Liver (tissue), 9 donors: ENCODE data around the gene KRTAP3-1. TPM values are rescaled to one million over a fixed set of nuclear protein-coding genes. Genes with fewer than 3 reads are reported as not detected.

ENCODE experiments used
- DNase-seq: peaks from one replicate; pipeline ENCODE4 v3.0.0-alpha.2; 2017; ENCODE audit warnings: low spot score
- H3K27ac ChIP-seq, 2 donors: one replicate each; pipeline ENCODE4 v1.7.0; 2013; ENCODE audit warnings: inconsistent platforms in 2 of 2, low read length in 2 of 2, control low read depth in 1 of 2, low read depth in 1 of 2, mild to moderate bottlenecking in 1 of 2
- H3K27me3 ChIP-seq, 4 donors: one replicate each; pipeline versions ENCODE4 v1.6.1 to v1.7.0; 2013; ENCODE audit warnings: low read length in 3 of 4, inconsistent platforms in 1 of 4, mild to moderate bottlenecking in 1 of 4, moderate library complexity in 1 of 4; ENCODE audit not compliant: control insufficient read depth in 4 of 4, insufficient read depth in 4 of 4
- H3K36me3 ChIP-seq, 4 donors: one replicate each; pipeline versions ENCODE4 v1.6.1 to v1.7.0; 2013; ENCODE audit warnings: low read length in 3 of 4, mild to moderate bottlenecking in 3 of 4, low read depth in 1 of 4, moderate library complexity in 1 of 4; ENCODE audit not compliant: control insufficient read depth in 4 of 4, insufficient read depth in 3 of 4
- H3K4me1 ChIP-seq, 4 donors: one replicate each; pipeline versions ENCODE4 v1.6.1 to v1.7.0; 2013; ENCODE audit warnings: low read length in 3 of 4, mild to moderate bottlenecking in 3 of 4, moderate library complexity in 1 of 4; ENCODE audit not compliant: control insufficient read depth in 4 of 4, insufficient read depth in 4 of 4
- H3K4me3 ChIP-seq, 3 donors: one replicate each; pipeline versions ENCODE4 v1.6.1 to v1.7.0; 2013; ENCODE audit warnings: low read length in 3 of 3, control low read depth in 1 of 3, low read depth in 1 of 3, mild to moderate bottlenecking in 1 of 3
- H3K9ac ChIP-seq, 2 donors: one replicate each; pipeline ENCODE4 v1.7.0; 2013; ENCODE audit warnings: low read length in 2 of 2, mild to moderate bottlenecking in 2 of 2, moderate library complexity in 2 of 2, control low read depth in 1 of 2, low read depth in 1 of 2
- H3K9me3 ChIP-seq, 4 donors: one replicate each; pipeline versions ENCODE4 v1.6.1 to v1.7.0; 2013; ENCODE audit warnings: low read length in 3 of 4; ENCODE audit not compliant: control insufficient read depth in 4 of 4
- ATF3 ChIP-seq: IDR thresholded peaks from 2 replicates; pipeline ENCODE4 v1.6.1; 2016; ENCODE audit warnings: antibody characterized with exemption
- CTCF ChIP-seq: fragments of 150-350 bp; IDR thresholded peaks from 2 replicates; pipeline ENCODE4 v1.5.1; 2017; ENCODE audit warnings: improper control_type of control experiment, low read depth, low read length; ENCODE audit not compliant: missing input control
- EGR1 ChIP-seq, 2 donors: IDR thresholded peaks; 2 replicates each; pipeline ENCODE4 v1.6.1; 2016 to 2018; ENCODE audit warnings: antibody characterized with exemption in 2 of 2, low read depth in 2 of 2
- FOXA1 ChIP-seq: IDR thresholded peaks from 2 replicates; pipeline ENCODE4 v1.6.1; 2016; ENCODE audit warnings: antibody characterized with exemption
- FOXA2 ChIP-seq: IDR thresholded peaks from 2 replicates; pipeline ENCODE4 v1.6.1; 2016; ENCODE audit warnings: antibody characterized with exemption
- GABPA ChIP-seq, 2 donors: IDR thresholded peaks in 1 of 2; conservative IDR thresholded peaks in 1 of 2; 2 replicates each; pipeline ENCODE4 v1.6.1; 2016; ENCODE audit warnings: antibody characterized with exemption in 2 of 2, mild to moderate bottlenecking in 1 of 2, moderate library complexity in 1 of 2
- HNF4A ChIP-seq, 2 donors: conservative IDR thresholded peaks; 2 replicates each; pipeline ENCODE4 v1.6.1; 2016; ENCODE audit warnings: antibody characterized with exemption in 2 of 2, mild to moderate bottlenecking in 2 of 2
- HNF4G ChIP-seq: IDR thresholded peaks from 2 replicates; pipeline ENCODE4 v1.6.1; 2016; ENCODE audit warnings: antibody characterized with exemption
- JUND ChIP-seq, 2 donors: IDR thresholded peaks; 2 replicates each; pipeline ENCODE4 v1.6.1; 2016; ENCODE audit warnings: antibody characterized with exemption in 2 of 2
- MAX ChIP-seq: IDR thresholded peaks from 2 replicates; pipeline ENCODE4 v1.6.1; 2016; ENCODE audit warnings: antibody characterized with exemption
- NR2F2 ChIP-seq: IDR thresholded peaks from 2 replicates; pipeline ENCODE4 v1.6.1; 2016; ENCODE audit warnings: antibody characterized with exemption
- RAD21 ChIP-seq, 2 donors: IDR thresholded peaks; 2 replicates each; pipeline ENCODE4 v1.6.1; 2016; ENCODE audit warnings: antibody characterized with exemption in 2 of 2, mild to moderate bottlenecking in 2 of 2
- REST ChIP-seq: IDR thresholded peaks from 2 replicates; pipeline ENCODE4 v1.6.1; 2016; ENCODE audit warnings: antibody characterized with exemption, mild to moderate bottlenecking
- RXRA ChIP-seq, 2 donors: IDR thresholded peaks; 2 replicates each; pipeline ENCODE4 v1.6.1; 2017 to 2018; ENCODE audit warnings: antibody characterized with exemption in 2 of 2, mild to moderate bottlenecking in 1 of 2
- SP1 ChIP-seq: IDR thresholded peaks from 2 replicates; pipeline ENCODE4 v1.6.1; 2018; ENCODE audit warnings: antibody characterized with exemption, mild to moderate bottlenecking
- TAF1 ChIP-seq: conservative IDR thresholded peaks from 2 replicates; pipeline ENCODE4 v1.6.1; 2016; ENCODE audit warnings: antibody characterized with exemption, mild to moderate bottlenecking
- YY1 ChIP-seq: IDR thresholded peaks from 2 replicates; pipeline ENCODE4 v1.6.1; 2016; ENCODE audit warnings: antibody characterized with exemption, mild to moderate bottlenecking
- ZBTB33 ChIP-seq: IDR thresholded peaks from 2 replicates; pipeline ENCODE4 v1.6.1; 2016; ENCODE audit warnings: antibody characterized with exemption
- WGBS: extraction: QIAGEN DNeasy Blood & Tissue Kit; methylation state at CpG from one replicate; pipeline ENCODE4 v1.1.7; 2013; 5-methylcytosine and 5-hydroxymethylcytosine counted together
- polyA plus RNA-seq, 2 donors: library from polyadenylated mRNA; stranded (reverse) in 1 of 2; unstranded in 1 of 2; fragments of 200-250 nt in 1 of 2; fragments of >200 nt in 1 of 2; fragmentation: Nextera tagmentation in 1 of 2; extraction: Ambion mirVana in 1 of 2; gene quantifications; one replicate each; pipeline versions ENCODE4 v1.2.1 to v1.2.3, GENCODE V29; 2013 to 2015
- total RNA-seq, 2 donors: library from RNA; depleted of rRNA; stranded (reverse); fragments of >200 nt; gene quantifications; one replicate each; pipeline ENCODE4 v1.2.3, GENCODE V29; 2014
- donor health status: healthy.
- donor health status: healthy.
- donor health status: healthy.
- donor health status: healthy.
- donor health status: healthy.

The KRTAP3-1 gene
- total and polyA plus RNA-seq, 4 donors: not detected

- Histone ChIP-seq H3K4me1 (no peaks in the 10 kb centered on the region), H3K9ac (no peak overlapping the region), H3K27me3 (peaks cover 0 to 11% (median 0%) of the 10 kb centered on the region in 4 donors), H3K9me3 (no peaks in the 10 kb centered on the region), H3K27ac (no peak overlapping the region), H3K4me3 (no peak overlapping the region), H3K36me3 (no peaks in the 10 kb centered on the region)
- WGBS: 80% methylated on average over 3 of the region's 3 CpGs
- no peak for DNase-seq
- TF ChIP-seq FOXA1: no peak
- TF ChIP-seq TAF1: no peak
- no peak for TF ChIP-seq RXRA (IDR thresholded peaks at IDR 0.05)
- no peak for TF ChIP-seq YY1
- TF ChIP-seq ATF3: no peak
- no peak for TF ChIP-seq RAD21 (IDR thresholded peaks at IDR 0.05)
- no peak for TF ChIP-seq FOXA2
- TF ChIP-seq JUND (IDR thresholded peaks at IDR 0.05): no peak
- TF ChIP-seq REST: no peak
- TF ChIP-seq GABPA (IDR thresholded peaks at IDR 0.05 in 1 of 2, conservative IDR thresholded peaks at IDR 0.05 in 1 of 2): no peak
- TF ChIP-seq MAX: no peak
- TF ChIP-seq NR2F2: no peak
- TF ChIP-seq EGR1 (IDR thresholded peaks at IDR 0.05; ENCODE audit: low read depth in 2 of 2): no peak
- TF ChIP-seq SP1: no peak
- TF ChIP-seq ZBTB33: no peak
- TF ChIP-seq HNF4G: no peak
- no peak for TF ChIP-seq CTCF
- no peak for TF ChIP-seq HNF4A (conservative IDR thresholded peaks at IDR 0.05)
Observed at GRCh38 chr17:40992666-40993065, 16.3 kb downstream of the KRTAP3-1 start.
